GM12864 (cell line): Measurements from ENCODE around the gene PCDHGB5.

Experiments
- DNase-seq: peaks from one replicate; pipeline ENCODE4 v3.0.0-alpha.2; 2011; ENCODE audit warnings: low read depth
- H3K4me3 ChIP-seq: 2 replicates; pipeline ENCODE4 v1.5.1; 2011; ENCODE audit warnings: mild to moderate bottlenecking, low read depth, low read length, control low read depth
- TF ChIP-seq, protein P1 (sequence below): IDR thresholded peaks from 2 replicates; pipeline ENCODE4 v1.5.1; 2011; ENCODE audit warnings: low read depth, mild to moderate bottlenecking, moderate library complexity, low read length, control low read depth, inconsistent platforms; ENCODE audit errors: missing control alignments

Gene PCDHGB5

DNA sequence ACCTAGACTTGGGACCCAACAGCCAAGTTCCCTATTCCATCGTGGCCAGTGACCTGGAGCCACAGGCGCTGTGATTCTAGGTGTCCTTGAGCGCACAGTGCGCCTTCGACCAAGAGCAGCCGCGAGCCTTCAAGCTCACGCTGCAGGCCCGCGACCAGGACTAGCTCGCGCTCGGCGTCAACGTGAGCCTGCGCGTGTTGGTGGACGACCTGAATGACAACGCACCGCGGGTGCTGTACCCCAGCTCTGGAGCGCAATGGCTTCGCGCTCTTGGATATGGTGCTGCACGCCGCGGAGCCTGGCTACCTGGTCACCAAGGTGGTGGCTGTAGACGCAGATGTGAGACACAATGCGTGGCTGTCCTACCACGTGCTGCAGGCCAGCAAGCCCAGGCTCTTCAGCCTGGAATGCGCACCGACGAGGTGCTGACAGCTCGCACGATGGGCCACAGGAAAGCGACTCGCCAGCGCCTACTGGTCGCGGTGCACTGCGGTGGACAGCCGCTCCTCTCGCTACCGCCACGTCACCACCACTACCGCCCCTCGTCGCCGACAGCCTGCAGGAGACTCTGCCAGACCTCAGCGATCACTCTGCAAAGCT is 43.9 kb downstream of the PCDHGB5 start:
- TF ChIP-seq, protein P1, sequence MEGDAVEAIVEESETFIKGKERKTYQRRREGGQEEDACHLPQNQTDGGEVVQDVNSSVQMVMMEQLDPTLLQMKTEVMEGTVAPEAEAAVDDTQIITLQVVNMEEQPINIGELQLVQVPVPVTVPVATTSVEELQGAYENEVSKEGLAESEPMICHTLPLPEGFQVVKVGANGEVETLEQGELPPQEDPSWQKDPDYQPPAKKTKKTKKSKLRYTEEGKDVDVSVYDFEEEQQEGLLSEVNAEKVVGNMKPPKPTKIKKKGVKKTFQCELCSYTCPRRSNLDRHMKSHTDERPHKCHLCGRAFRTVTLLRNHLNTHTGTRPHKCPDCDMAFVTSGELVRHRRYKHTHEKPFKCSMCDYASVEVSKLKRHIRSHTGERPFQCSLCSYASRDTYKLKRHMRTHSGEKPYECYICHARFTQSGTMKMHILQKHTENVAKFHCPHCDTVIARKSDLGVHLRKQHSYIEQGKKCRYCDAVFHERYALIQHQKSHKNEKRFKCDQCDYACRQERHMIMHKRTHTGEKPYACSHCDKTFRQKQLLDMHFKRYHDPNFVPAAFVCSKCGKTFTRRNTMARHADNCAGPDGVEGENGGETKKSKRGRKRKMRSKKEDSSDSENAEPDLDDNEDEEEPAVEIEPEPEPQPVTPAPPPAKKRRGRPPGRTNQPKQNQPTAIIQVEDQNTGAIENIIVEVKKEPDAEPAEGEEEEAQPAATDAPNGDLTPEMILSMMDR: no peak
- H3K4me3 ChIP-seq: no peak overlapping the region
- no peak for DNase-seq
